OCI-LY1 (cell line): ENCODE measurements around the gene TRUB1.

Experiments
- EZH2 ChIP-seq: fragments of 200-600 bp; sonication (generic), shearing (Covaris generic); IDR thresholded peaks from 2 replicates; pipeline ENCODE4 v1.8.0; 2017; ENCODE audit warnings: borderline replicate concordance, mixed run types, mild to moderate bottlenecking, antibody characterized with exemption, low read length, moderate library complexity, mixed read lengths
- TF ChIP-seq, protein P1 (sequence below): fragments of 200-600 bp; sonication (generic), shearing (Covaris generic); IDR thresholded peaks from 2 replicates; pipeline ENCODE4 v1.5.1; 2017; ENCODE audit warnings: mild to moderate bottlenecking, antibody characterized with exemption, low read length, moderate library complexity, mixed read lengths

DNA sequence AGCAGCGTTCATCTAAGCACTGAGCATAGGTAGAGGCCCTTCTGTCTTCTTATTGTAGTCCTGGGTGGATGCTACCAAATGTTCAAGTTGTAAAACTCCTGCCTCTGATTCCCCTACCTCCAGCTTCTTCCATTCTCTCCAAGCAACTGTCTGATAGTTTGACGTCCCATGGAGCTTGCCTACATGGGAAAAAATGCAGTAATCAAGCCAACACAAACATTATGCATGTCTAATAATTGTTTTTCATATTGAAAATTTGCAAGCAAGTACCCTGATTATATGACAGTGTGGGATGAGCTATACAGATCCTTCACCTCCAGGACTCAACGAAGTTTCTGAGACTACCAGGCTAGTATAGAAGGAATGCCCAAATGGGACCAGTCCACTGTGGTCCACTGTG is 31.0 kb upstream of the TRUB1 start:
- TF ChIP-seq, protein P1, sequence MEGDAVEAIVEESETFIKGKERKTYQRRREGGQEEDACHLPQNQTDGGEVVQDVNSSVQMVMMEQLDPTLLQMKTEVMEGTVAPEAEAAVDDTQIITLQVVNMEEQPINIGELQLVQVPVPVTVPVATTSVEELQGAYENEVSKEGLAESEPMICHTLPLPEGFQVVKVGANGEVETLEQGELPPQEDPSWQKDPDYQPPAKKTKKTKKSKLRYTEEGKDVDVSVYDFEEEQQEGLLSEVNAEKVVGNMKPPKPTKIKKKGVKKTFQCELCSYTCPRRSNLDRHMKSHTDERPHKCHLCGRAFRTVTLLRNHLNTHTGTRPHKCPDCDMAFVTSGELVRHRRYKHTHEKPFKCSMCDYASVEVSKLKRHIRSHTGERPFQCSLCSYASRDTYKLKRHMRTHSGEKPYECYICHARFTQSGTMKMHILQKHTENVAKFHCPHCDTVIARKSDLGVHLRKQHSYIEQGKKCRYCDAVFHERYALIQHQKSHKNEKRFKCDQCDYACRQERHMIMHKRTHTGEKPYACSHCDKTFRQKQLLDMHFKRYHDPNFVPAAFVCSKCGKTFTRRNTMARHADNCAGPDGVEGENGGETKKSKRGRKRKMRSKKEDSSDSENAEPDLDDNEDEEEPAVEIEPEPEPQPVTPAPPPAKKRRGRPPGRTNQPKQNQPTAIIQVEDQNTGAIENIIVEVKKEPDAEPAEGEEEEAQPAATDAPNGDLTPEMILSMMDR: no peak
- TF ChIP-seq EZH2: no peak
